Endothelial cell of umbilical vein (primary cell): ENCODE results near the gene OTX2.

Experiments used
- EZH2 ChIP-seq: IDR thresholded peaks from 2 replicates; pipeline ENCODE4 v1.6.1; 2012; ENCODE audit warnings: borderline replicate concordance, low read depth, mild to moderate bottlenecking, moderate library complexity, low read length, inconsistent platforms; ENCODE audit not compliant: severe bottlenecking
- GATA2 ChIP-seq: IDR thresholded peaks from 2 replicates; pipeline ENCODE4 v1.7.0; 2011; ENCODE audit warnings: low read depth, mild to moderate bottlenecking, moderate library complexity, mixed read lengths, low read length; ENCODE audit not compliant: insufficient read length, insufficient read depth
- JUN ChIP-seq: IDR thresholded peaks from 2 replicates; pipeline ENCODE4 v1.6.1; 2011; ENCODE audit warnings: borderline replicate concordance, low read depth; ENCODE audit not compliant: insufficient read length, insufficient read depth
- MAX ChIP-seq: IDR thresholded peaks from 2 replicates; pipeline ENCODE4 v1.6.1; 2011; ENCODE audit not compliant: insufficient read depth, insufficient read length
- MYC ChIP-seq: IDR thresholded peaks from one replicate; pipeline ENCODE4 v1.6.1; 2011; ENCODE audit warnings: mild to moderate bottlenecking, low read depth, low read length
- POLR2A ChIP-seq: IDR thresholded peaks from 2 replicates; pipeline ENCODE4 v1.6.1; 2012; ENCODE audit warnings: low read depth, mild to moderate bottlenecking, control low read depth, low read length
- TF ChIP-seq, protein P1 (sequence below), 2 donors: IDR thresholded peaks; 1 replicate in 1 of 2; 2 replicates in 1 of 2; pipeline ENCODE4 v1.5.1; 2011; ENCODE audit warnings: low read length in 2 of 2, mild to moderate bottlenecking in 2 of 2, moderate library complexity in 2 of 2, control low read depth in 1 of 2, inconsistent platforms in 1 of 2, low read depth in 1 of 2; ENCODE audit not compliant: insufficient read depth in 1 of 2; ENCODE audit errors: extremely low read depth in 1 of 2

- no peak for TF ChIP-seq GATA2
- no peak for TF ChIP-seq POLR2A
- TF ChIP-seq, protein P1, sequence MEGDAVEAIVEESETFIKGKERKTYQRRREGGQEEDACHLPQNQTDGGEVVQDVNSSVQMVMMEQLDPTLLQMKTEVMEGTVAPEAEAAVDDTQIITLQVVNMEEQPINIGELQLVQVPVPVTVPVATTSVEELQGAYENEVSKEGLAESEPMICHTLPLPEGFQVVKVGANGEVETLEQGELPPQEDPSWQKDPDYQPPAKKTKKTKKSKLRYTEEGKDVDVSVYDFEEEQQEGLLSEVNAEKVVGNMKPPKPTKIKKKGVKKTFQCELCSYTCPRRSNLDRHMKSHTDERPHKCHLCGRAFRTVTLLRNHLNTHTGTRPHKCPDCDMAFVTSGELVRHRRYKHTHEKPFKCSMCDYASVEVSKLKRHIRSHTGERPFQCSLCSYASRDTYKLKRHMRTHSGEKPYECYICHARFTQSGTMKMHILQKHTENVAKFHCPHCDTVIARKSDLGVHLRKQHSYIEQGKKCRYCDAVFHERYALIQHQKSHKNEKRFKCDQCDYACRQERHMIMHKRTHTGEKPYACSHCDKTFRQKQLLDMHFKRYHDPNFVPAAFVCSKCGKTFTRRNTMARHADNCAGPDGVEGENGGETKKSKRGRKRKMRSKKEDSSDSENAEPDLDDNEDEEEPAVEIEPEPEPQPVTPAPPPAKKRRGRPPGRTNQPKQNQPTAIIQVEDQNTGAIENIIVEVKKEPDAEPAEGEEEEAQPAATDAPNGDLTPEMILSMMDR (IDR thresholded peaks at IDR 0.05; ENCODE audit: extremely low read depth in 1 of 2, insufficient read depth in 1 of 2, low read depth in 1 of 2, low read length in 2 of 2), result no peak
- no peak for TF ChIP-seq MYC
- no peak for TF ChIP-seq JUN
- TF ChIP-seq MAX, result no peak
- no peak for TF ChIP-seq EZH2
These were observed 4.1 kb downstream of the OTX2 start for GRCh38 chr14:56805992-56806727.
